ENCODE results near the gene UTS2B.

The UTS2B gene

GRCh38 chr3:191350396-191351090 is 20.2 kb upstream of the UTS2B start:
- DNase-seq, result no peak

- no peak for DNase-seq
Observed at GRCh38 chr3:191348098-191348497, 17.8 kb upstream of the UTS2B start.

DNA sequence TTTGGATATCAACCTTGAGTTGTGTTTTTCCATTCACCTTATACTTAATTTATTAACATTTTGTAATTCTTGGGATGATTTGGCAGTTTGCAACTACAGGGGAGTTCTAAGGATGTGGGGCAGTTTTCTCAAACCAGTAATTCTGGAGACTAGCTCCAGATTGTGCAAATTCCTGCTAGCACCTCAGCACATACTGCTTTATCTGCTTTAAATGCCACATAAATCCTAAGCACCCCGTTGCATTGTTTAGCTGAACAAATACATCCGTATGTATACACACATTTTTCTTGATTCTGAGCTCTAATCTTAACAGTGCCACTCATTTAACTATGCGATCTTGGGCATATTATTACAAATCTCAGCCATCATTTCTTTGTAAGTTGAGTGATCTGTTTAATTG is 16.9 kb upstream of the UTS2B start:
- no peak for DNase-seq

- no peak for DNase-seq
Observed at GRCh38 chr3:191345334-191345733, 15.0 kb upstream of the UTS2B start.

GRCh38 chr3:191343913-191344312 is 13.6 kb upstream of the UTS2B start:
- no peak for DNase-seq

- DNase-seq, result no peak
Observed at GRCh38 chr3:191343115-191343514, 12.8 kb upstream of the UTS2B start.

DNA sequence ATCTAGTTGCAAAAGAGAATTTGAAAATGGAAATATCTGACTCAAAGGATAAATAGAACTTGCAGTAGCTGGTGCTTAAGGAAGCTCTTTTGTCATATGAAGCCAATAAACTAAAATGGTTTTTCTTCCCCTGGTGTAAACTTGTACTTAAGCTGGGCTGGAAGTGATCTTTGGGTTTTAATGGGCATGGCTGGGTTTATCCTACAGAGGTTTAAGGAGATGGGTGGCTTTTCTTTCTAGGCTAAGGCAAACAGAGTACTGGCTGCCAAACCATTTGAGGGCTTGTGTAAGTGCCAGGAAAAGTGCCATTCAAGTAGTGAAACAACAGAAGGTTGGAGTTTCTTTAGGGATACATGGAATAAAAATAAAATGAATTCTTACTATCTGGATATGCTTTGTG is 12.1 kb upstream of the UTS2B start:
- DNase-seq, result no peak

DNA sequence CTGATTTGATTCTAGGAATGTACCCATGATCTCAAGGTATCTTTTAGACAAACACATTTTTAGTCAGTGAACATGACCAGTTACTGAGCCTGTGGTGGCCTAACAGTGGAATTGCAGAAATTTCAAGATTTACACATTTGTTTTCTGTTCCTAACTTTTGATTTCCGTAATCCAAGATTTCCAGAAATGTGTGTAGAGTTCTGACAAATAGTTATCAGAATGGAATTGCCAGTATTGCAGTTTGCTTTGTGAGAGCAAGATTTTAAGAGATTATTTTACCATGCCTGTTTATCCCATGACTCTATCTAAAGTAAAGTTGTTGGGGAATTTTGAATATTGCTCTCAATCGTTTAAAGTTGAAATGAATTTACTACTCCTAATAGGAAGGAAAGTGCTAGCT is 11.7 kb upstream of the UTS2B start:
- no peak for DNase-seq

- DNase-seq, result no peak
Observed at GRCh38 chr3:191340966-191341365, 10.6 kb upstream of the UTS2B start.

- no peak for DNase-seq
Observed at GRCh38 chr3:191340351-191340750, 10.0 kb upstream of the UTS2B start.

GRCh38 chr3:191339316-191339917 is 9.1 kb upstream of the UTS2B start:
- DNase-seq, result no peak

DNA sequence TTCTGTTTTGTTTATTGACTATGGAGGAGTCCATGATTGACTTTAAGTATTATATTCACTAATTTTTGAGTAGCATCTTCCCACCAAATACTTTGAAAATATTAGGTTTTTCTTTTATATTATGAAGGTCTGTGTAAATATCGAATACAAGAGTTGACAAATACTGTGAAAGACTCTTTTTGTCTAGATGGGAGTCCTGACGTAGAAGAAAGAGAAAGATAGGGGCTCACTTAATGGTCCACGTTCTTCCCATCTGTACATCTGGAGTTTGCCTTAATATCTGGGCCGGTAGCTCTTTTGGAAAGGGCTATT is 7.8 kb upstream of the UTS2B start:
- DNase-seq, result no peak

- DNase-seq, result no peak
Observed at GRCh38 chr3:191336833-191337232, 6.5 kb upstream of the UTS2B start.

DNA sequence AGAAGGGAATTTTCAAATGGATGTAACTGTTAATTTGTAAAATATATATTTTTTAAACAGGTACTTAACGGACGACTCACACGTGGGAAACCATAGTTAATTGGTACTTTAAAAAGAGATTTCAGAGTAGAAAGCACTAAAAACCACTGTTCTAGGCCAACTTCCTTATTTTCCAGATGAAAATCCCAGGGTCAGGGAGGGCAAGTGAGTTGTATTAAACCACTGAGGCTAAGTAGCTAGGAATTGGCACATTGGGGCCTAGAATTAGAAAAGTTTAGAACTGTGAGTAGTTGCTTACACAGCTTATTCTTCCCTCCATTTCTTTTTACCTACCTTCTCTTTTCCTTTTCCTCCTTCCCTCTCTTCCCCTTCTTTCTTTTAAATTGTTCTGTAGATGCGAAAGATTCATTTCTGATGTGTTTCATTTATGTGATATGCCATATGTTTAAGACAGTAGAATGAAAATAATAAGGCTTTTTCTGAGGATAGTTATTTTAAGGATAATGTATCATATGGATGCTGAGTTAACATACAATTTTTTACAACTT is 4.1 kb upstream of the UTS2B start:
- DNase-seq, result no peak

- no peak for DNase-seq
Observed at GRCh38 chr3:191333298-191333880, 3.1 kb upstream of the UTS2B start.

- DNase-seq, result no peak
Observed at GRCh38 chr3:191331388-191331787, 1.1 kb upstream of the UTS2B start.

GRCh38 chr3:191330530-191331048 is 263 bp upstream of the UTS2B start:
- no peak for DNase-seq

- peak; percentile 49 for DNase-seq
Observed at GRCh38 chr3:191328962-191329653, 1.2 kb downstream of the UTS2B start, which contains the start of gene CCDC50. Gene CCDC50 (plus strand): TSS chr3:191329394. CDS start chr3:191329675, 281 bp downstream.

GRCh38 chr3:191328383-191328961 is 1.9 kb downstream of the UTS2B start:
- DNase-seq, result no peak

DNA sequence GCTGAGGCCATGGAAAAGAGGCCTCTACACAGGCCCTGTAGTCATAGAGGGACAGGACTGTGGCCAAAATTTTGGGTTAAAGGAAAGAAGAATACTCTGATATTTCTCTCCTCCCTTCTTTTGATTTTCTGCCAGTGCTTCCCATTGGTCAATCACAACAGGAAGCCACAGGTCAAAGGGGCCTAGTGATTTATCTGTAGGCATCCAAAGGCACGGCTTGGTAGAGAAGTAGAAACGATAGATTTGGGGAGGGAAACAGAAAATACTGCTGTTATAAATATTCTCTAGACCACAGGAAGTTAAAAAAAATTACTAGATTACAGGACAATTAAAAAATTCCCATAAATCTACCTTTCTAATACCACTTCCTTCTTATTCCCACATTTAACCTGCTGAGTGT is 2.8 kb downstream of the UTS2B start:
- DNase-seq, result no peak

DNA sequence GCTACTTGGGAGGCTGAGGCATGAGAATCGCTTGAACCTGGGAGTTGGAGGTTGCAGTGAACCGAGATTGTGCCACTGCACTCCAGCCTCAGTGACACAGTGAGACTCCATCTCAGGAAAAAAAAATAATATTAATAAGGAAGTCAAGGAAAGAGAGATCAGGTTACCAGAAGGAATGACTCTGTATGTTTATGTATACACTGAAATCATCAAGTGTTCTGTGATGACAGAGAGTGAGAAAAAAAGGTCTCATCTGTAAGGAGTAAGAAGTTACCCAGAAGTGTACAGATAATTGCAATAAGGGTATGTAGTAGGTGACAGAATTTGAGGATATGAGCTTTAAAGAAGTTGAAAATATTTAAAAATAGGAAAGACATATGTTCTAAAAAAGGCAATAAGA is 5.4 kb downstream of the UTS2B start:
- no peak for DNase-seq

DNA sequence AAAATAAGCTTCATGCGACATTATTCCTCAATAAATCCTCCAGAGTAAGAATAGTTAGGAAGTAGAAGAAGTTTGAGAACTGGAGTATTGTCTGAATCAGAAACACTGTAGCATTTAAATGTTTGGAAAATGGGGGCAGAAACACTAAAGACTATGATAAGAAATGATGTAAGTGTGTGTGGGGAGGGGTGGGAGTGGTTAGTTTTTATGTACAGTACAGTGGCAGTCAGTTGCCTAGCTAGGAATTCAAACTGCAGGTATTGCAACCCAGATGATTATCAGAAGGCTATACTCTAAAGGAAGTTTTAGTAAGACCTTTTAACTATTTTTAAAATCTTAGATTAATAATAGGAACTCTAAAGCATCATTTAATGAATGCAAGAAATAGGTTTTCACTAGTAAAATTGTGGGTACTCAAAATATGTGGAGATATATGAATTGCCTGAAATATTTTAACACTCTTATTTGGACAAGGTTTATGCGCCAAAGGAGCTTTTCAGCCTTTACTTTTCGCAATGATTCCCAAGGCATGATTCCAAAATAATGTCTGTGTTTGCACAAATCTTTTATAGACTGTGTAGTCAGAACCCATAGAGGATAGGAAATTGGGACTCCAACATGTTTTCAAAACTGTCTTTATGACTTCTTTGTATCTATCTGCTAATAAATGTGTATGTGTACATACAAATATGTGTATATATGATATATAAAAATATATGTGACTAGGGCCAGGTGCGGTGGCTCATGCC is 9.1 kb downstream of the UTS2B start:
- DNase-seq, result no peak
